ENCODE results near the gene PDE9A. TPM values are rescaled to one million over a fixed set of nuclear protein-coding genes. Genes with fewer than 3 reads are reported as not detected.
"Not testable (repeated sequence)": the region's sequence is repeated elsewhere in the genome, so short reads cannot be mapped to it uniquely, and the experiment has no call there.

Gene PDE9A
- total RNA-seq, 2 donors from 2014 or later: 4.0 to 5.6 TPM

DNA sequence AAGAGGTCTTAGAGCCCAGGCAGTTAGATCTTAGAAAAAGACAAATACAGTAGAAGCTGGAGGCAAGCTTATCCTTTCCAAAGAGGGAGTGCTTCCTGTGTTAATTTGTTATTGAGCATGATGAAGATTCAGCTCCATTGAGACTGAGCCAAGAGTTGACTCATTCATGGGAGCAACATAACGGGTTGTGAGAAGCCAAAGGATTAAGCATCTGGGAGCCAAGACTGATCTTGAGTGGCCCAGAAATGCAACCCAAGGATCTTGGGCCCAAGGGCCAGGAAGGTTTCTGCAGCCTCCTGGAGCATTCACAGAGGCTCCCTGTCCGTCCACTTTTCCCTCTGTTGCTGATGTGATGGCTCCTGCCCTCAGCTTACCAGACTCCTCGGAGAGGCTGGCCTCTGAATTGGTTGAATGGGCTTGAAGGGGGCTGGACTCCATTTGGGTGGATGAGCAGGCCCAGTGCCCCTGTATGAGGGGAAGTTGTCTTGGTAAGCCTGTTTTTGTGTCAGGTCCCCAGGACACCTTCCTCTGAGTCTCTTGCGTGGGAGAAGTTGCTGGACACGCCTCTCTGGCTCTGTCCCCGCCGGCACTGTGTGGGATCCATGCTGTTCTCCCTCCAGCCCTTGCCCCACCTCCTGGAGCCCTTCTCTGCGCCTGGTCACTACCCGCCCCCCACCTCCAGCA, 42.4 kb downstream of the PDE9A start:
- peak; percentile 57 for DNase-seq (ENCODE audit: low spot score)
- intact Hi-C loops (cut with DNase I): loop anchor here in 1 of 2 donors (10.0 kb wide), 1 partner anchor 59 kb away; no protein-coding TSS in a partner anchor

DNA sequence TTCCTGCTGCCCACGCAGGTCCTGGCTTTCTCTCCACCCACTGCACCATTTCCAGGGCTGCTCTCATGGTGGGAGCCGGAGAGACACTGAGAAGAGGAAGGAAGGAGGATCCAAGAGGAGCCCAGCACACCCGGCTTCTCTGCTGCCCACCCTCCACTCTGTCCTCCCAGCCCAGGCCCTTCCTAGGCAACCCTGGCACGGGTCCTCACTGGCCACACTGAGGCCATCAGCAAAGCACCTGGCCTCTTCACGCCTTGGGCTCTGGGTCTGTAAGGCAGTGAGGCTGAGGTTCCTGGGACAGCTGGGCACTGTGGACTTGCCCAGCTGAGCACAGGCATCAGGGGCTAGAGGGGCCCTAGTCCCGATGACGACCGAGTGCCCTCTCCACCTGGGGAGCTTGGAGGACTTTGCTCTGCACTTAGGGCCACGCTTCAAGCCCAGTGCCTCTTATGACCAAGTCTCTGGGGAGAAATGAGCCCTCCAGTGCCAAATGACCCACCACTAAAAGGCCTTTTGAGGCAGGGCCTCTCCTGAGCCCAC, 43.1 kb downstream of the PDE9A start:
- intact Hi-C loops (cut with DNase I): loop anchor here in 1 of 2 donors (10.0 kb wide), 1 partner anchor 58 kb away; no protein-coding TSS in a partner anchor
- peak; percentile 60 for DNase-seq (ENCODE audit: low spot score)

DNA sequence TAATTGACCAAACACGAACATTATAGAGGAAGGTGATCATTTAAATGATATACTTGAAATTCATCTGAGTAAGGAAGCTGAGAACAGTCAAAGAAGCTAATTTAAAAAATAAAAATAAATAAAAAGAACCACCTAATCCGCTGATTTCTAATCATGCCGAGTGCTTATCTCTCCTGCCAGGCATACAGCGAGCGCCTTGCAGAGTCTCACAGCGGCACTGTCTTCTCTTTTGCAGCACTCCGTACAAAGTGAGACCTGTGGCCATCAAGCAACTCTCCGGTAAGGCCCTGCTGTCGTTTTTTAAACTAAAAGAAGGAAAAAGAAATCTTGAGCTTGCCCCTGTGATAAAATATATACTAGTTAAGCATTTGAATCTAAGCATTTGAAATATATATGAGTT, 45.3 kb downstream of the PDE9A start:
- intact Hi-C loops (cut with DNase I): loop anchor here in 1 of 2 donors (10.0 kb wide), 1 partner anchor 56 kb away; no protein-coding TSS in a partner anchor
- DNase-seq (ENCODE audit: low spot score): no peak

DNA sequence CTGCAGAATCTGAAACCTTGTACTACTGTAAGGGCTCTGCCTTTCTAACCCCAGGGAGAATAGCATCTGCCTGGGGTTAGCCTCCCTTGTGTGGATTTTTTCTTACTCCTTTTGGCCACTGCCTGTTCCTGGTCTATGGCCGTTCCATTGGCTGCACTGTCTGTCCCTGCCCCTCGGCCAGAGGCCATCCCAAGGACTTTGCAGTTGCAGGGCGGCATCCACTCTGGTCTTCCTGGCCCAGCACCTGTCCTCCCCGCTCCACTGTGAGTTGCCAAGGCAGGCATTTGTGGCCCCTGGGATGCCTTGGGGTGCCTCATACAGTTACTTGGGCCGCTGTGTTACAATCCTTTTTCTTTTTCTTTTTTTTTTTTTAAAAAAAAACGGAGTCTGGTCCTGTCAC, 45.8 kb downstream of the PDE9A start:
- intact Hi-C loops (cut with DNase I): loop anchor here in 1 of 2 donors (10.0 kb wide), 1 partner anchor 56 kb away; no protein-coding TSS in a partner anchor
- no peak for DNase-seq (ENCODE audit: low spot score)

DNA sequence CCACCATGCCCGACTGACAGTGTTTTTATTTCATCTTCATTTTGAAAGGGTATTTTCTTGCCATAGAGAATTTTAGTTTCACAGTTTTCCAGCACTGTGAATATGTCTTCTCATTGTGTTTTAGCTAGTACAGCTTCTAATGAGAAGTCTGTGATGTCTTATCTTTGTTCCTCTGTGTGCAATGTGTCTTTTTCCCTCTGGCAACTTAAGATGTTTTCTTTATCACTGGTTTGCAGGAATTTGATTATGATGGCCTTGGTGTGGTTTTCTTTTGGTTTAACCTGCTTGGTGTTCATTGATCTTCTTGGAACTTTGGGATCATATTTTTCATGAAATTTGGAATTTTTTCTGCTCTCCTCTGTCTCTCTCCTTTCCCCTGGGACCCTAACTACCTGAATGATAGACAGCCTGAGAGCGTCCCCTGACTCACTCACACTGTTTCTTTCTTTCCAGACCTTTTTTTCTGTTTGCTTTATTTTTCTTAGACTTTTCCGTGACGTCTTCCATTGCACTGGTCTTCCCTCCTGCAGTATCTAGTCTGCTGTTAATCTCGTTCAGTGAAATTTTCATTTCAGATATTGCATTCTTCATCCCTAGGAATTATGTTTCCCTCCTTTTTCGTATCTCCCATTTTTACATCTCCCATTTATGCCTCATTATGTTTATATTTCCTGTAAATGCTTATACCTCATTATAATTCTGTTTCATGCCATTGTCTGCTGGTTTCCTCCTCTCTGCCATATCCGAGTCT, 48.5 kb downstream of the PDE9A start:
- no peak for DNase-seq (ENCODE audit: low spot score)

DNA sequence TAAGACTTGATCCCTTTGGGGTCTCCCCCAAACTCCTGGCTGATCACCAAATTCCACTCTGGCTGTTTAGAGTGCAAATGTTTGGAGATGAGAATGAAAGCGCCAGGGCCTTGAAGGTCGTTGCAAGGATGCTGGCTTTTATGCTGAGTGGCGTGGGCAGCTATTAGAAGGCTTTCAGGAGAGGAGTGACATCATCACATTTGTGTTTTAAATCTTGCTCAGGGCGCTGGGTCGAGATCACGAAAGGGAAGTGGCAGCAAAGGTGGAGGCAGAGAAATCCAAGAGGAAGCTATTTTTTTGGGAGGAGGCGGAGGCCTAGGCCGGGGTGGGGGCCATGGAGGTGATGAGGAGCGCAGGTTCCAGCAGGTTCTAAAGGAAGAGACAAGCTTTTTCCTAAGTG, 49.3 kb downstream of the PDE9A start:
- intact Hi-C loops (cut with DNase I): no loop called here
- DNase-seq (ENCODE audit: low spot score): no peak

More for the DNA sequence above, 48.5 kb downstream of the PDE9A start:
- intact Hi-C loops (cut with DNase I): no loop called here

DNA sequence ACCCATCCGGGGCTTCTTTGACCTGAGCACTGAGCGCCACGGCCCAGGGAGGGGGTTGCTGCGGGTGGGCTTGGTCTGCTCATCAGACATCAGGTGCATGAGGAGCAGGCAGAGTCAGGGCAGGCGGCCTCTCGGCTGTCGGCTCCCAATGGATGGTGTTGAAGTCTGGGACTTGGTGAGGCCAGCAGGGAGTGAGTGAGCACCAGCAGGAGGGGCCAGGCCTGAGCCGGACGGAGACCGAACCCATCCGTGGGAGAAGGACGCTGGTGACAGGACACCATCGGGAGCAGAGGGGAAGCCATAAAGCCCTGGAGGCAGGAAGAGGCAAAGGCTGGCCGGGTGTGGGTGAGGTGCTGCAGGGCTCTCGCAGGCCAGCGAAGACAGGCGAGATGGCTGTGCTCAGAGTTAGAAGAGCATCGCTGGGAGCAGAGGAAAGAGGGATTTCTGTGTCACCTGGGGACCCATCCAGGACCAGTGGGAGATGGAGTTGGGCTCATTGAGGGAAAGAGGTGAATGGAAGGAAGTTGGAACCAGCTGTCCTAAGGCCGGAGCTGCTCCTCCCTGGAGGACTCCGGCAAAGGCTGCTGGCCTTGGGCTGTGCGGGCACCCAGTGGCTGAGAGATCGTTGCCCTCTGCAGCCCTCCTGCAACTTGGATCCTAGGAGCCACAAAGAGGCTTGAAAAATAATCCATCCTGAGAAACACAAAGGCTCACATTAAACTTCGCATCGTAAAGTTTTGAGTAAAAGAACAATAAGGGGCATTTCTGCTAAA, 49.9 kb downstream of the PDE9A start:
- no peak for DNase-seq (ENCODE audit: low spot score)
- intact Hi-C loops (cut with DNase I): no loop called here

DNA sequence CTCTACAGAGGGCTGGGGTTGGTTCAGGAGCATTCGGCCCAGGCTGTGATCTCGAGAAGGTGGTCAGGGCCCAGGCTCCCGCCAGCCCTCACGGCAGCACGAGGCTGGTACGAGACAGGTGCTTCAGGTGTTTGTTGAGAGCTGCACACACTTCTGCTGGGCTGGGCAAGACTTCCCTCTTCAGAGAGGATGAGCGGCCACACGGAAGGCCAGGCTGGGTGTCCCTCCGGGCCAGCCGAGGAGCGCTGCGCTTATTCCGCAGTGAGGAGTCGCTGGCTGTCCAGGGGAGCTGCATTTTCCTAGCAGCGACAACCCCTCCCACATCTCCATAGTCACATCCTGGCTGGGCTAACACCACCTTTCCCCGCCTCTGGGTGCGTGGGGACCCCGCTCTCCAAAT, 50.5 kb downstream of the PDE9A start:
- intact Hi-C loops (cut with DNase I): no loop called here
- DNase-seq (ENCODE audit: low spot score): no peak

DNA sequence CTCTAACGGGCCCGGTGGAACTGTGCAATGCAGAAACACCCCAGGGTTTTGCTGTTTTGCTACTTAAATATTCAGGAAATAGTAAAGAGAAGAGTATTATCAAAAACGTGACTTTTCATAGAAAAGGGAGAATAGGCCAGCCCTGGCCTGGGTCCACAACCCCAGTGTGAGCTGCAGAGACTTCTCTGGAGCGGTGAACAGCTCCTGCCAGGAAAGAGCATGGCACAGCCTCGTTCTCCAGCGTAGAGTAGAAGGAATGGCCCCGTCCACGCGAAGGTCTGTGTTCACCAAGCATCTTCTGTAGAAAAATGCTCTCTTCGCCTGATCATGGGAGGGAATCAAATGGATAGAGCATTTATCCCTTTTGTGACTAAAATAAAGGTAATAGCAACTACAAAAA, 51.4 kb downstream of the PDE9A start:
- intact Hi-C loops (cut with DNase I): no loop called here
- no peak for DNase-seq (ENCODE audit: low spot score)

DNA sequence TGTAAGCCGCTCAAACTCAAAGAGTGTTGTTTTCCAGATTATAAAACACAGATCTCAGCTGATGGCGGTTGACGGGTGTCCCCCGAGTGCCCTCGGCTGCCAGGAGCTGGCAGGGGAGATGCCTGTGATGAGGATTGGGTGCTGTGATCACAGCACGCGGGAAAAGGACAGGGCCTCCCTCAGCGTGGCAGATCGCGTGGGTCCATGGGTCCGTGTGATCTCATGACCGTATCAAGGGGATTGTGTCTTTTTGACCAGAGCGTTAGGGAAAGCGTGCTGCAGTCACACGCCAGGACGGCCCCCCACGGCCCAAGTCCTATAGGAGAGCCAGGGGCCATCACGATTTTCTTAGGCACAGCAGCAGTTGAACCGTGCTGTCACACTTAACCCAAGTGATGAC, 51.9 kb downstream of the PDE9A start:
- intact Hi-C loops (cut with DNase I): no loop called here
- DNase-seq (ENCODE audit: low spot score): no peak

DNA sequence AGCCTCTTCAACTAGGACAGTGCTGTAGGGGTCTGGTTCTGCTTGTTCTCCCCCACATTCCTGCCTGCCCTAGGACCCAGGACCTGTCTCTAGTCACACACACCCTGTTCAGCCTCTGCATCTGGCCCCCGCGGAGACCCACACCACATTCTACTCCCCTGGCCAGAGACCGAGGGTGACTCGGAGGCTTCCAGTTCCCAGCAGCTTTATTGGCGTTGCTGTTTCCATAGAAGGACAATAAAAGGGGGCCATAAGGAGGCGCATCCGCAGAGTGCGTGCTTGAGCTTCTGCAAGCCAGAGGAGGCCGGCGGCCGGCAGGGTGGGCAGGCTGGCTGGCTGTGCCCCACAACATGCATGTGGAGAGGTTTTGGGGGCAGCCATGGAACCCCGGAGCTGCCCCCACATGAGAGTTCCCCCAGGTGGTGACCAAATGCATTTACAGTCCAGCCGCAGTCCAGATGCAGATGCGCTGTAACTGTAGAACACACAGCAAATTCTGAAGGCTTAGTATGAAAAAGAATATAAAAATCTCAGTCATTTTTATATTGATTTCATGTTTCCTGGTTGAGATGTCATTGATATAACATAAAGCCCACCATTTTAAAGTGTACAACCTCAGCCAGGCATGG, 52.4 kb downstream of the PDE9A start:
- intact Hi-C loops (cut with DNase I): no loop called here
- no peak for DNase-seq (ENCODE audit: low spot score)

DNA sequence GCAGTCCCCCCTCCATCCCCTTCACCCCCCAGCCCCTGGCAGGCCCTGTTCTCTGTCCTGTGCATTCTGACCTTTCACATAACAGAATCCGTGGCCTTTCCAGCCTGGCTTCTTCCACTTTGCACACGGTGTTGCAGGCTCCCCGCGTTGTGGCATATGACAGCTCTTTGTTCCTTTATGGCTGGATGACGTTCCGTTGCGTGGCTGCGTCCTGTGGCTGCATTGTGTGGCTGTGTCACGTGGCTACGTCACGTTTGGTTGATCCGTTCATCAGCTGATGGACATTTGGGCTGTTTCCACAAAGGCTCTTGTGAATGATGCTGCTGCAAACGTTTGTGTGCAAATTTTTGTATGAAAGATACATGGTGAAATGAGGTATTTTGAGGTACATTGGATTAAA, 53.3 kb downstream of the PDE9A start:
- DNase-seq (ENCODE audit: low spot score): no peak
- intact Hi-C loops (cut with DNase I): no loop called here

DNA sequence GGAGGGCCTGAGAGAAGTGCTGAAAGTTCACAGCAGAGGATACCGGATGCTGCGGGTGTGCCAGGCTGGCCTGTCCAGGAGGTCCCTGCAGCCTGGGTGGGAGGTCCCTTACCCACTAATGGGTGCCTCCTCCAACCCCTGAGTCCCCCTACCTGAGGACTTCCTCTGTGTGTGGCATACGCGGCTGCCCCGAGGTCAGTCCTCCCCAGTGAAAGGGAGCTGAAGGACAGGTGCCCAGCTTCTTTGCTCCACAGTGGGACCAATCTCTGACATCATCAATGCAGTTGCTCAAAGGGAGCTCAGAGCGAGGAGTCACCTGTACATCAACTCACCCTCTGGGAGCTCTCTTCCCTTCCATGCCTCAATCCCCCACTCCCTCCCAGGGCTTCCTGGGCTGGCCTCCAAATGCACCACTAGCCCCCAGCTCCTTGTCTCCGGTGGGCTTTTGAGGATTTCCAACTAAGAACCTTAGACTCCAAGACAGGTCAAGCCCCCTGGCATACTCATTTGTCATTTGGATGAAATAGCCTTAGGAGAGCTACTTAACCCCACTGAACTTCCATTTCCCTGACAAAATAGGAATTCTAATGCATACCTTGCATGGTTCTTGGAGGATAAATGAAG, 53.9 kb downstream of the PDE9A start:
- DNase-seq (ENCODE audit: low spot score): no peak
- intact Hi-C loops (cut with DNase I): no loop called here

DNA sequence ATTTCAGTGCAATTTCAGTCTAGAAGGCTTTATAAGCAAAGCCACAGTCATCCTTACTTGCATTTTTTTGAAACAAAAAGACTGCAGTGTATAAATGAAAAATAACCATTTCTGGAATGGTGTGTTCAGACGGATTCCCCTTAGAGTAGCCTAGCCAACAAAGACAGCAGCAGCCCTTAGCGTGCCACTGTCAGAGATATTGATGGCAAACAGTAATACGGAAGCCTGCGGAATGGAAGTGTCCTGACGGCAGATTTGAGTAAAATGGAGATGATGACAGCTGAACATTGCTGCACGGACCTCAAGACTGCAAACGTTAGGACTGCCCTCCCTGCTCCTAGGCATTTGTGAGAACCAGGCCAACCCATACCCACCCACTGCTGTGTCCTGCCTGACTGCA, 54.7 kb downstream of the PDE9A start:
- no peak for DNase-seq (ENCODE audit: low spot score)
- intact Hi-C loops (cut with DNase I): no loop called here

DNA sequence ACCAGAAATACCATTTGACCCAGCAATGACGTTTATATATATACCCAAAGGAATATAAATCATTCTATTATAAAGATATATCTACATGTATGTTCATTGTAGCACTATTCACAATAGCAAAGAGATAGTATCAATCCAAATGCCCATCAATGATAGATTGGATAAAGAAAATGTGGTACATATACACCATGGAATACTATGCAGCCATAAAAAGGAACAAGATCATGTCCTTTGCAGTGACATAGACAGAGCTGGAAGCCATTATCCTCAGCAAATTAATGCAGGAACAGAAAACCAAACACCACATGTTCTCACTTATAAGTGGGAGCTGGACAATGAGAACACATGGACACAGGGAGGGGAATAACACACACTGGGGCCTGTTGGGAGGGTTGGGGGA, 55.5 kb downstream of the PDE9A start:
- DNase-seq (ENCODE audit: low spot score); intact Hi-C loops (cut with DNase I): not testable (repeated sequence)

DNA sequence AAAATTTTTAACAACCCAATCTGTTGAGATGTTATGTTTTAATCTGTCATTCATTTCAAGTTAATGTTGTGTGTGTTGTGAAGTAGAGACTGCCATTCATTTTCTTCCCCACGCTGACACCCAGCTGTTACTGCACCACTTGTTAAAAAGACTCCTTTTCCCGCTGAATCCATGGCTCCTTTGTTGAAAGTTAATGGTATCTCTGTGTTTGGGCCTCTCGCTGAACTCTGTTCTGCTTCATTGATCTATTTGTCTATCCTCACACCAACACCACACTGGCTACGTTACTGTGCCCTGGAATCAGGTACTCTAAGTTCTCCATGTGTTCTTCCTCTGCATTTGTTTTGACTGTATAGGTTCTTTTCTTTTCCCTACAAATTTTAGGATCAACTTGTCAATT, 58.2 kb downstream of the PDE9A start:
- intact Hi-C loops (cut with DNase I): no loop called here
- DNase-seq (ENCODE audit: low spot score): no peak

DNA sequence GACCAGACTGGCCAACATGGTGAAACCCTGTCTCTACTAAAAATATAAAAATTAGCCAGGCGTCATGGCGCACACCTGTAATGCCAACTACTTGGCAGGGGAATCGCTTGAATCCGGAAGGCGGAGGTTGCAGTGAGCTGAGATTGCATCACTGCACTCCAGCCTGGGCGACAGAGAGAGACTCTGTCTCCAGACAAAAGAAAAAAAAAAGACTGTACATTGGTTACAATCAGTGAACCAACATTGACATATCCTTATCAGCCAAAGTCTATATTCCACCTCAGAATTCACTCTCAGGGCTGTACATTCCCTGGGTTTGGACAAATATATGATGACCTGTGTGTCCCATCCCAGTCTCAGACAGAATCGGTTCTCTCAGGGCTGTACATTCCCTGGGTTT, 62.0 kb downstream of the PDE9A start:
- intact Hi-C loops (cut with DNase I): not testable (repeated sequence)
- DNase-seq (ENCODE audit: low spot score): peak; percentile 47

DNA sequence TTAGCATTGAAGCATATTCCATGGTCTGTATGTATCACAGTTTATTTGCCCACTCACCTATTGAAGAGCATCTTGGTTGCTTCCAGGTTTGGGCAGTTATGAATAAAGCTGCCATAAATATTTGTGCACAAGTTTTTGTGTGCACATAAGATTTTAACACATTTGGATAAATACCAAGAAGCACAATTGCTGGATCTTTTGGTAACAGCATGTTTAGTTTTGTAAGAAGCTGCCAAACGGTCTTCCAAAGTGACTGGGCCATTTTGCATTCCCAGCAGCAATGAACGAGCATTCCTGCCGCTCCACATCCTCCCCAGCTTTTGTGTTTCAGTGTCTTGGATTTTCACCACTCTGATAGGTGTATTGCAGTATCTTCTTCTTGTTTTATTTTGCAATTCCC, 62.7 kb downstream of the PDE9A start:
- intact Hi-C loops (cut with DNase I): no loop called here

DNA sequence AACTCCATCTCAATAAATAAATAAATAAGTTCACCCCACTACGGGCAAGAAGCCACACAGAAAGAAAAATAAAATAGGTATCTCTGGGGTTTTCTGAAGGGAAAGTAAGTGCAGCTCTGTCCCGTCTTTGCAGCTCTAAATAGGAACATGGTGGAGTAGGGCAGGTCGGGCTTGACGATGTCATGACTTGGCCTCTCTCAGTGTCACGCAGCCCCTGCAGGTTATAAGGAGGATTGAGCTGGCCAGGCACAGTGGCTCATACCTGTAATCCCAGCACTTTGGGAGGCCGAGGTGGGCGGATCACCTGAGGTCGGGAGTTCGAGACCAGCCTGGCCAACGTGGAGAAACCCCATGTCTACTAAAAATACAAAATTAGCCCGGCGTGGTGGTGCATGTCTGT, 67.1 kb downstream of the PDE9A start:
- DNase-seq (ENCODE audit: low spot score); intact Hi-C loops (cut with DNase I): not testable (repeated sequence)

More for the DNA sequence above, 62.7 kb downstream of the PDE9A start:
- no peak for DNase-seq (ENCODE audit: low spot score)

Measured in posterior vena cava (tissue), 2 donors.